HK-2 (cell line): ENCODE measurements around the gene GLT1D1.

ENCODE experiments used
- DNase-seq: peaks from one replicate; pipeline ENCODE4 v3.0.0-alpha.2; 2018; ENCODE audit not compliant: unreplicated experiment

GLT1D1 gene

GRCh38 chr12:129002427-129002826, 149.1 kb downstream of the GLT1D1 start:
- DNase-seq: no peak

GRCh38 chr12:129005416-129005815, 152.1 kb downstream of the GLT1D1 start:
- DNase-seq: no peak

- DNase-seq: no peak
These were observed 152.6 kb downstream of the GLT1D1 start for GRCh38 chr12:129005829-129006228.

GRCh38 chr12:129009833-129010622, 156.8 kb downstream of the GLT1D1 start:
- no peak for DNase-seq

GRCh38 chr12:129016159-129016558, 162.9 kb downstream of the GLT1D1 start:
- no peak for DNase-seq

GRCh38 chr12:129025055-129025454, 171.8 kb downstream of the GLT1D1 start:
- no peak for DNase-seq

- DNase-seq: no peak
These were observed 175.6 kb downstream of the GLT1D1 start for GRCh38 chr12:129028844-129029243.
